ENCODE data around the gene KCMF1. TPM values are rescaled to one million over a fixed set of nuclear protein-coding genes. Genes with fewer than 3 reads are reported as not detected.

KCMF1 gene
- polyA plus RNA-seq, 3 donors = 22.5 to 52.9 (median 28.5) TPM

DNA sequence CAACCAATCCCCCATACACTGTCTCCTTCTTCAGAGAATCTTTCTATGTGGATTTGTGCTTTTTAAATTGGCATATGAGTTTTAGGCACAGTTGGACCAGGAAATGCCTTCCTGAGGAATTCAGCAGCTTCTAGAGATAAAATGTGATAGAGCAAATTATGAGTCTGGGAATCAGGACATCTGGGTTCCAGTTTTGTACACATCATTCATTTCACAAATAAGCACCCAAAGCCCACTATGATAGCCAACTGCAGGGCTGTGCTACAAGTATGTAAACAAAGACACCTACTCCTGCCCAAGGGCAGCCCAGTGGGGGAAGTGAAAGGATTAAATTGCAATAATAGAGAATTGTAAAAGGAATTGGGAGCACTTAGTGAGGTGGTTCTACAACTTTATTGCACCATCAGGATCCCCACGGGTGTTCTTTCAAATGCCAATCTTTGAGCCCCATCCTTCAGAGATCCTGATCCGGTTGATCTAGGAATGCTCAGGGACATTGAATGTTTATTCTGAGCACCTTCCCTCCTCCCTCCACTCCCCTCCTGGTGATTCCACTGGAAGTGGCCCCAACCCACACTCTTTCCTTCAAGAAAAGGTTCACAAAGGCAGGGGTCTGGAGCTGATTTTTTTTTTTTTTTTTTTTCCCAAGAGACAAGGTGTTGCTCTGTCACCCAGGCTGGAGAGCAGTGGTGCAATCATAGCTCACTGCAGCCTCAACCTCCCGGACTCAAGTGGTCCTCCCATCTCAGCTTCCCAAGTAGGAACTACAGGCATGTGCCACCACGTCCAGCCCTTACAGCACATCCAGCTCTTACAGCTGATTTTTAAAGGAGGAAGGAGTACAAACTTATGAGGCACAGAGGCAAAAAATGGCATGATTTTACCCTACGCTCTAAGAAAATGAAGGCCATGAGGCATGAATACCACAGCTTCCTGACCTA lies 11.1 kb upstream of the KCMF1 start:
- Mint-ChIP-seq H3K4me3 (no peak overlapping the region), H3K27ac (peak overlapping the region in 5 of 7 donors; percentile 56 to 76 (median 61)), H3K36me3 (peaks cover 16 to 21% of the 10 kb centered on the region in 2 donors), H3K27me3 (ENCODE audit: low read depth in 3 of 3) (peaks cover 0 to 3% (median 0%) of the 10 kb centered on the region in 3 donors), H3K4me1 (peaks cover 40% of the 10 kb centered on the region), H3K9me3 (peaks cover 0 to 4% (median 0%) of the 10 kb centered on the region in 7 donors)
- Histone ChIP-seq H3K79me2 (ENCODE audit: insufficient read depth, low read length) (peaks cover 15% of the 10 kb centered on the region), H3K9ac (ENCODE audit: insufficient read depth, low read length, poor library complexity, severe bottlenecking) (no peak overlapping the region), H3K36me3 (replicated peaks in 1 of 2; ENCODE audit: control insufficient read depth in 1 of 2, insufficient read depth in 2 of 2, low read length in 2 of 2) (peaks cover 0 to 7% of the 10 kb centered on the region in 2 donors), H3K4me2 (replicated peaks; ENCODE audit: extremely low read depth, low read length, poor library complexity, severe bottlenecking) (no peak overlapping the region), H3K9me3 (replicated peaks in 1 of 2; ENCODE audit: control insufficient read depth in 1 of 2, insufficient read depth in 1 of 2, low read length in 2 of 2) (no peaks in the 10 kb centered on the region), H3K4me1 (ENCODE audit: control insufficient read depth in 1 of 2, insufficient read depth in 2 of 2, low read length in 2 of 2) (peaks cover 28 to 37% of the 10 kb centered on the region in 2 donors), H2AFZ (ENCODE audit: insufficient read depth, low read depth, low read length, poor library complexity, severe bottlenecking) (no peak overlapping the region), H3K27ac (ENCODE audit: low read depth in 1 of 2, low read length in 2 of 2) (peak overlapping the region in 1 of 2 donors; percentile 8), H3K4me3 (replicated peaks in 1 of 3; ENCODE audit: low read depth in 2 of 3, low read length in 3 of 3) (no peak overlapping the region), H4K20me1 (ENCODE audit: insufficient read depth, low read length) (peaks cover 37% of the 10 kb centered on the region), H3K27me3 (ENCODE audit: control insufficient read depth in 2 of 2, insufficient read depth in 2 of 2, low read length in 2 of 2) (no peaks in the 10 kb centered on the region)
- no peak for DNase-seq
- intact Hi-C loops (cut with micrococcal nuclease) = loop anchor here in 1 of 2 donors (5.0 kb wide), 1 partner anchor 33 kb away; no protein-coding TSS in a partner anchor
- WGBS (ENCODE audit: insufficient coverage) = 100% methylated on average over 1 of the region's 5 CpGs
- no peak for TF ChIP-seq CTCF (IDR thresholded peaks at IDR 0.05)

GRCh38 chr2:84962917-84963316 lies 8.0 kb upstream of the KCMF1 start:
- intact Hi-C loops (cut with micrococcal nuclease) = loop anchor here in 1 of 2 donors (5.0 kb wide), 1 partner anchor 36 kb away; no protein-coding TSS in a partner anchor
- no peak overlapping the region for H3K4me3 Mint-ChIP-seq
- H3K4me1 Mint-ChIP-seq = peaks cover 63% of the 10 kb centered on the region

More at GRCh38 chr2:84962917-84963316, 8.0 kb upstream of the KCMF1 start:
- Histone ChIP-seq H3K27ac (ENCODE audit: low read depth in 1 of 2, low read length in 2 of 2) (no peak overlapping the region), H3K27me3 (ENCODE audit: control insufficient read depth in 2 of 2, insufficient read depth in 2 of 2, low read length in 2 of 2) (no peaks in the 10 kb centered on the region), H3K36me3 (replicated peaks in 1 of 2; ENCODE audit: control insufficient read depth in 1 of 2, insufficient read depth in 2 of 2, low read length in 2 of 2) (peaks cover 0 to 10% of the 10 kb centered on the region in 2 donors), H3K9me3 (replicated peaks in 1 of 2; ENCODE audit: control insufficient read depth in 1 of 2, insufficient read depth in 1 of 2, low read length in 2 of 2) (no peaks in the 10 kb centered on the region), H2AFZ (ENCODE audit: insufficient read depth, low read depth, low read length, poor library complexity, severe bottlenecking) (no peak overlapping the region), H3K9ac (ENCODE audit: insufficient read depth, low read length, poor library complexity, severe bottlenecking) (no peak overlapping the region), H3K4me2 (replicated peaks; ENCODE audit: extremely low read depth, low read length, poor library complexity, severe bottlenecking) (no peak overlapping the region), H3K4me3 (replicated peaks in 1 of 3; ENCODE audit: low read depth in 2 of 3, low read length in 3 of 3) (no peak overlapping the region), H3K4me1 (ENCODE audit: control insufficient read depth in 1 of 2, insufficient read depth in 2 of 2, low read length in 2 of 2) (peaks cover 59 to 60% of the 10 kb centered on the region in 2 donors), H3K79me2 (ENCODE audit: insufficient read depth, low read length) (peaks cover 37% of the 10 kb centered on the region), H4K20me1 (ENCODE audit: insufficient read depth, low read length) (peaks cover 50% of the 10 kb centered on the region)
- DNase-seq = no peak
- Mint-ChIP-seq H3K27ac (peak overlapping the region in 5 of 7 donors; percentile 63 to 95 (median 91)), H3K36me3 (peaks cover 20 to 30% of the 10 kb centered on the region in 2 donors), H3K9me3 (peaks cover 0 to 5% (median 0%) of the 10 kb centered on the region in 7 donors), H3K27me3 (ENCODE audit: low read depth in 3 of 3) (peaks cover 0 to 3% (median 0%) of the 10 kb centered on the region in 3 donors)
- TF ChIP-seq CTCF (IDR thresholded peaks at IDR 0.05) = no peak
- WGBS (ENCODE audit: insufficient coverage) = 93% methylated on average over 4 of the region's 4 CpGs
